ENCODE data around the gene AP3S1. TPM values are rescaled to one million over a fixed set of nuclear protein-coding genes. Genes with fewer than 3 reads are reported as not detected.
A peak's percentile ranks its signal among the peaks of the same experiment; 100 is the strongest.
"Not testable (repeated sequence)": the region's sequence is repeated elsewhere in the genome, so short reads cannot be mapped to it uniquely, and the experiment has no call there.

AP3S1 gene
- polyA plus RNA-seq, 10 donors, result 99.7 to 168 (median 119) TPM

GRCh38 chr5:115859378-115859777, 17.6 kb downstream of the AP3S1 start:
- no peak for DNase-seq

- DNase-seq, result no peak
These were observed 27.6 kb downstream of the AP3S1 start for GRCh38 chr5:115869256-115869795.

- DNase-seq, result no peak
These were observed 30.7 kb downstream of the AP3S1 start for GRCh38 chr5:115872447-115872846.

GRCh38 chr5:115873392-115873791, 31.7 kb downstream of the AP3S1 start:
- DNase-seq, result no peak

- peak in 1 of 3 donors; percentile 15 for DNase-seq
These were observed 33.7 kb downstream of the AP3S1 start for GRCh38 chr5:115875447-115875846.

- not testable (repeated sequence) for DNase-seq
These were observed 35.6 kb downstream of the AP3S1 start for GRCh38 chr5:115877342-115877741.

- DNase-seq, result not testable (repeated sequence)
These were observed 40.7 kb downstream of the AP3S1 start for GRCh38 chr5:115882434-115882833.

GRCh38 chr5:115884704-115885103, 43.0 kb downstream of the AP3S1 start:
- no peak for DNase-seq

- not testable (repeated sequence) for DNase-seq
These were observed 43.5 kb downstream of the AP3S1 start for GRCh38 chr5:115885208-115885607.

- peak in 2 of 3 donors; percentile 14 to 49 for DNase-seq
These were observed 46.3 kb downstream of the AP3S1 start for GRCh38 chr5:115888027-115888426.

GRCh38 chr5:115892021-115892420, 50.3 kb downstream of the AP3S1 start:
- DNase-seq, result no peak

GRCh38 chr5:115894342-115894741, 52.6 kb downstream of the AP3S1 start:
- DNase-seq, result no peak

GRCh38 chr5:115895821-115896220, 54.1 kb downstream of the AP3S1 start:
- no peak for DNase-seq

GRCh38 chr5:115898656-115899055, 56.9 kb downstream of the AP3S1 start:
- peak in 1 of 3 donors; percentile 11 for DNase-seq

GRCh38 chr5:115907177-115907576, 65.4 kb downstream of the AP3S1 start:
- no peak for DNase-seq

- not testable (repeated sequence) for DNase-seq
These were observed 72.1 kb downstream of the AP3S1 start for GRCh38 chr5:115913623-115914400.

GRCh38 chr5:115920171-115920725, 78.5 kb downstream of the AP3S1 start:
- DNase-seq, result no peak

GRCh38 chr5:115928578-115929407, 87.1 kb downstream of the AP3S1 start:
- not testable (repeated sequence) for DNase-seq

GRCh38 chr5:115930171-115930570, 88.4 kb downstream of the AP3S1 start:
- not testable (repeated sequence) for DNase-seq

- DNase-seq, result no peak
These were observed 89.0 kb downstream of the AP3S1 start for GRCh38 chr5:115930630-115931337.

- no peak for DNase-seq
These were observed 91.3 kb downstream of the AP3S1 start for GRCh38 chr5:115932991-115933390.
